ENCODE measurements around the gene PRDM16. TPM values are rescaled to one million over a fixed set of nuclear protein-coding genes. Genes with fewer than 3 reads are reported as not detected.

PRDM16 gene
- polyA plus RNA-seq, 1 of the 3 experiments (the other 2 are of a cell fraction), result not detected

DNA sequence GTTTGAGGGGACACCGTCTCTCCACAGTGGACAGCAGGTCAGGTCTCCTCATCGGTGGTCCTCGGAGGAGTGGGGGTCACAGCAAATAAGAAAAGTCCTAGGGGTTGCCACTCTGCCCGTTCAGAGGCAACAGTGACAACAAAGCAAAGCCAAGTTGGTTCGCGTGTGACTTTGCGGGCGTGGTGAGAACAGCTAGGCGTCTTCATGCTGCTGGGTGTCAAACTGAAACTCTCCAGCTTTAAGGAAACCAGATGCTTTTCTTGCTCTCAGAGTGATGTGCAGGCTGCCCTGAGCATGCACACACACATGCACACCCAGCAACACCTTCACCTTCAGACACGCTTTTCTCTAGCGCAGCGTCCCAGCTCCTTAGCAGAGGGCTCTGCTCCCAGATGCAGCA lies 315.4 kb downstream of the PRDM16 start:
- Histone ChIP-seq H3K4me2 (no peak overlapping the region), H3K9me3 (no peaks in the 10 kb centered on the region), H3F3A (replicated peaks; ENCODE audit: insufficient read depth) (no peaks in the 10 kb centered on the region), H3K36me3 (replicated peaks in 1 of 2; ENCODE audit: control insufficient read depth in 1 of 2, insufficient read depth in 2 of 2, low read length in 1 of 2) (no peaks in the 10 kb centered on the region), H3K27me3 (ENCODE audit: insufficient read depth) (peaks cover 29% of the 10 kb centered on the region), H3K9ac (no peak overlapping the region), H3K9me2 (no peaks in the 10 kb centered on the region), H3K79me2 (ENCODE audit: insufficient read depth) (no peaks in the 10 kb centered on the region), H4K20me1 (ENCODE audit: insufficient read depth) (no peaks in the 10 kb centered on the region), H3K27ac (ENCODE audit: low read depth in 2 of 2, low read length in 1 of 2) (no peak overlapping the region), H3K4me3 (ENCODE audit: low read depth in 2 of 2, low read length in 1 of 2) (no peak overlapping the region), H2AFZ (ENCODE audit: low read depth) (no peak overlapping the region), H3K4me1 (ENCODE audit: control insufficient read depth in 1 of 2, insufficient read depth in 2 of 2, low read depth in 1 of 2, low read length in 1 of 2) (no peaks in the 10 kb centered on the region)
- POLR2A ChIA-PET, result no interaction called here
- 16% methylated on average over 9 of the region's 12 CpGs for WGBS (ENCODE audit: low lambda C conversion rate)
- no peak for DNase-seq
- CTCF ChIA-PET, result interaction anchor here (0.7 kb wide), 1 partner anchor 103 kb away, joined by 3 read pairs; no protein-coding TSS in a partner anchor
- TF ChIP-seq, protein P1, sequence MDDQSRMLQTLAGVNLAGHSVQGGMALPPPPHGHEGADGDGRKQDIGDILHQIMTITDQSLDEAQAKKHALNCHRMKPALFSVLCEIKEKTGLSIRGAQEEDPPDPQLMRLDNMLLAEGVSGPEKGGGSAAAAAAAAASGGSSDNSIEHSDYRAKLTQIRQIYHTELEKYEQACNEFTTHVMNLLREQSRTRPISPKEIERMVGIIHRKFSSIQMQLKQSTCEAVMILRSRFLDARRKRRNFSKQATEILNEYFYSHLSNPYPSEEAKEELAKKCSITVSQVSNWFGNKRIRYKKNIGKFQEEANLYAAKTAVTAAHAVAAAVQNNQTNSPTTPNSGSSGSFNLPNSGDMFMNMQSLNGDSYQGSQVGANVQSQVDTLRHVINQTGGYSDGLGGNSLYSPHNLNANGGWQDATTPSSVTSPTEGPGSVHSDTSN (IDR thresholded peaks at IDR 0.05), result no peak
- TF ChIP-seq, protein P2, sequence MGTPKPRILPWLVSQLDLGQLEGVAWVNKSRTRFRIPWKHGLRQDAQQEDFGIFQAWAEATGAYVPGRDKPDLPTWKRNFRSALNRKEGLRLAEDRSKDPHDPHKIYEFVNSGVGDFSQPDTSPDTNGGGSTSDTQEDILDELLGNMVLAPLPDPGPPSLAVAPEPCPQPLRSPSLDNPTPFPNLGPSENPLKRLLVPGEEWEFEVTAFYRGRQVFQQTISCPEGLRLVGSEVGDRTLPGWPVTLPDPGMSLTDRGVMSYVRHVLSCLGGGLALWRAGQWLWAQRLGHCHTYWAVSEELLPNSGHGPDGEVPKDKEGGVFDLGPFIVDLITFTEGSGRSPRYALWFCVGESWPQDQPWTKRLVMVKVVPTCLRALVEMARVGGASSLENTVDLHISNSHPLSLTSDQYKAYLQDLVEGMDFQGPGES (IDR thresholded peaks at IDR 0.05; ENCODE audit: low read depth, low read length), result no peak
- TF ChIP-seq EP300 (IDR thresholded peaks at IDR 0.05; ENCODE audit: borderline replicate concordance in 1 of 2, low read depth in 1 of 2, low read length in 1 of 2), result no peak
- no peak for TF ChIP-seq TEAD4 (IDR thresholded peaks at IDR 0.05; ENCODE audit: borderline replicate concordance, insufficient read depth)
- TF ChIP-seq, protein P3, sequence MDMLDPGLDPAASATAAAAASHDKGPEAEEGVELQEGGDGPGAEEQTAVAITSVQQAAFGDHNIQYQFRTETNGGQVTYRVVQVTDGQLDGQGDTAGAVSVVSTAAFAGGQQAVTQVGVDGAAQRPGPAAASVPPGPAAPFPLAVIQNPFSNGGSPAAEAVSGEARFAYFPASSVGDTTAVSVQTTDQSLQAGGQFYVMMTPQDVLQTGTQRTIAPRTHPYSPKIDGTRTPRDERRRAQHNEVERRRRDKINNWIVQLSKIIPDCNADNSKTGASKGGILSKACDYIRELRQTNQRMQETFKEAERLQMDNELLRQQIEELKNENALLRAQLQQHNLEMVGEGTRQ (IDR thresholded peaks at IDR 0.05; ENCODE audit: borderline replicate concordance, low read depth, low read length), result no peak
- no peak for TF ChIP-seq EZH2phosphoT487 (IDR thresholded peaks at IDR 0.05; ENCODE audit: borderline replicate concordance, low read depth)
- no peak for TF ChIP-seq SMC3 (IDR thresholded peaks at IDR 0.05; ENCODE audit: low read depth, low read length)
- TF ChIP-seq MXI1 (IDR thresholded peaks at IDR 0.05; ENCODE audit: low read depth, low read length), result no peak
- TF ChIP-seq RAD21 (IDR thresholded peaks at IDR 0.05; ENCODE audit: low read length), result no peak
- TF ChIP-seq FOXM1 (IDR thresholded peaks at IDR 0.05; ENCODE audit: low read depth), result no peak
- TF ChIP-seq GATA2 (CRISPR knock-in tag; IDR thresholded peaks at IDR 0.05), result no peak
- no peak for TF ChIP-seq ELF1 (IDR thresholded peaks at IDR 0.05)
- no peak for TF ChIP-seq POLR2AphosphoS5 (IDR thresholded peaks at IDR 0.05; ENCODE audit: low read depth, low read length)
- no peak for TF ChIP-seq FOXJ3 (CRISPR knock-in tag; IDR thresholded peaks at IDR 0.05)
- no peak for TF ChIP-seq JUND (IDR thresholded peaks at IDR 0.05)
- no peak for TF ChIP-seq TCF12 (IDR thresholded peaks at IDR 0.05)

Measured in SK-N-SH (cell line).